ENCODE data around the gene PYGL.

The PYGL gene

GRCh38 chr14:50882932-50883826, 61.1 kb downstream of the PYGL start:
- Histone ChIP-seq H3K79me2 (ENCODE audit: control insufficient read depth, low read length) (no peaks in the 10 kb centered on the region), H3K4me2 (ENCODE audit: low read length) (no peak overlapping the region), H3K36me3 (ENCODE audit: control insufficient read depth, low read length) (no peaks in the 10 kb centered on the region)

GRCh38 chr14:50875359-50876070, 68.8 kb downstream of the PYGL start:
- H3K9me2 ChIP-seq (replicated peaks; ENCODE audit: control insufficient read depth, low read length) = no peaks in the 10 kb centered on the region
- no peaks in the 10 kb centered on the region for H3K36me3 ChIP-seq (ENCODE audit: control insufficient read depth, low read length)
- H4K20me1 ChIP-seq (ENCODE audit: control insufficient read depth, insufficient read depth, low read depth, low read length) = no peaks in the 10 kb centered on the region
- TF ChIP-seq EZH2phosphoT487 (IDR thresholded peaks at IDR 0.05; ENCODE audit: borderline replicate concordance, low read length) = no peak
- TF ChIP-seq CTCF (IDR thresholded peaks at IDR 0.05; ENCODE audit: low read depth, low read length, poor library complexity, severe bottlenecking) = no peak
- H3K9me3 ChIP-seq (ENCODE audit: control insufficient read depth, insufficient read depth, low read length) = no peaks in the 10 kb centered on the region
- no peak overlapping the region for H3K27ac ChIP-seq (ENCODE audit: low read depth, low read length)
- H3F3A ChIP-seq (ENCODE audit: control insufficient read depth, insufficient read depth) = no peaks in the 10 kb centered on the region
- no peak overlapping the region for H3K4me2 ChIP-seq (ENCODE audit: low read length)
- H3K27me3 ChIP-seq (ENCODE audit: control insufficient read depth, low read length) = peaks cover 32% of the 10 kb centered on the region
- H3K4me3 ChIP-seq (ENCODE audit: low read length) = no peak overlapping the region
- H3K79me2 ChIP-seq (ENCODE audit: control insufficient read depth, low read length) = no peaks in the 10 kb centered on the region
- peaks cover 13% of the 10 kb centered on the region for H3K4me1 ChIP-seq (ENCODE audit: control insufficient read depth, low read length)

More at GRCh38 chr14:50882932-50883826, 61.1 kb downstream of the PYGL start:
- no peaks in the 10 kb centered on the region for H4K20me1 ChIP-seq (ENCODE audit: control insufficient read depth, insufficient read depth, low read depth, low read length)
- TF ChIP-seq CTCF (IDR thresholded peaks at IDR 0.05; ENCODE audit: low read depth, low read length, poor library complexity, severe bottlenecking) (no peak), EZH2phosphoT487 (IDR thresholded peaks at IDR 0.05; ENCODE audit: borderline replicate concordance, low read length) (no peak)
- H3K27ac ChIP-seq (ENCODE audit: low read depth, low read length) = no peak overlapping the region
- H3F3A ChIP-seq (ENCODE audit: control insufficient read depth, insufficient read depth) = no peaks in the 10 kb centered on the region
- H3K9me3 ChIP-seq (ENCODE audit: control insufficient read depth, insufficient read depth, low read length) = no peaks in the 10 kb centered on the region
- no peak overlapping the region for H3K4me3 ChIP-seq (ENCODE audit: low read length)
- H3K4me1 ChIP-seq (ENCODE audit: control insufficient read depth, low read length) = no peaks in the 10 kb centered on the region
- H3K27me3 ChIP-seq (ENCODE audit: control insufficient read depth, low read length) = peaks cover 20% of the 10 kb centered on the region
- no peaks in the 10 kb centered on the region for H3K9me2 ChIP-seq (replicated peaks; ENCODE audit: control insufficient read depth, low read length)

GRCh38 chr14:50874757-50875156, 69.5 kb downstream of the PYGL start:
- peaks cover 13% of the 10 kb centered on the region for H3K4me1 ChIP-seq (ENCODE audit: control insufficient read depth, low read length)
- H3F3A ChIP-seq (ENCODE audit: control insufficient read depth, insufficient read depth) = no peaks in the 10 kb centered on the region
- no peaks in the 10 kb centered on the region for H3K9me3 ChIP-seq (ENCODE audit: control insufficient read depth, insufficient read depth, low read length)
- H3K9me2 ChIP-seq (replicated peaks; ENCODE audit: control insufficient read depth, low read length) = no peaks in the 10 kb centered on the region
- no peaks in the 10 kb centered on the region for H3K79me2 ChIP-seq (ENCODE audit: control insufficient read depth, low read length)
- H3K27me3 ChIP-seq (ENCODE audit: control insufficient read depth, low read length) = peaks cover 32% of the 10 kb centered on the region
- no peaks in the 10 kb centered on the region for H3K36me3 ChIP-seq (ENCODE audit: control insufficient read depth, low read length)
- no peak overlapping the region for H3K27ac ChIP-seq (ENCODE audit: low read depth, low read length)
- no peaks in the 10 kb centered on the region for H4K20me1 ChIP-seq (ENCODE audit: control insufficient read depth, insufficient read depth, low read depth, low read length)
- peak overlapping the region; percentile 7; the same call in 1 of the 2 replicates for H3K4me2 ChIP-seq (ENCODE audit: low read length)
- TF ChIP-seq CTCF (IDR thresholded peaks at IDR 0.05; ENCODE audit: low read depth, low read length, poor library complexity, severe bottlenecking) (no peak), EZH2phosphoT487 (IDR thresholded peaks at IDR 0.05; ENCODE audit: borderline replicate concordance, low read length) (no peak)
- no peak overlapping the region for H3K4me3 ChIP-seq (ENCODE audit: low read length)
